Fibroblast of pulmonary artery (primary cell): Measurements from ENCODE around the gene RHOT2.

Source experiments
- DNase-seq: peaks from one replicate; pipeline ENCODE4 v3.0.0-alpha.2; 2010; ENCODE audit warnings: low read depth
- H3K4me3 ChIP-seq: replicated peaks from 2 replicates; pipeline ENCODE4 v1.5.1; 2011; ENCODE audit warnings: low read depth, mild to moderate bottlenecking, control low read depth, low read length, moderate library complexity
- CTCF ChIP-seq: IDR thresholded peaks from 2 replicates; pipeline ENCODE4 v1.5.1; 2011; ENCODE audit warnings: mild to moderate bottlenecking, control low read depth, low read length, inconsistent platforms; ENCODE audit errors: missing control alignments

The RHOT2 gene

GRCh38 chr16:675884-676564, 8.1 kb downstream of the RHOT2 start:
- TF ChIP-seq CTCF = no peak
- peak overlapping the region; percentile 30 for H3K4me3 ChIP-seq
- DNase-seq = no peak

GRCh38 chr16:676565-676902, 8.6 kb downstream of the RHOT2 start:
- TF ChIP-seq CTCF = no peak
- no peak for DNase-seq
- H3K4me3 ChIP-seq = no peak overlapping the region

GRCh38 chr16:676913-677312, 9.0 kb downstream of the RHOT2 start:
- no peak for DNase-seq
- no peak for TF ChIP-seq CTCF
- no peak overlapping the region for H3K4me3 ChIP-seq

GRCh38 chr16:677316-678190, 9.6 kb downstream of the RHOT2 start:
- no peak overlapping the region for H3K4me3 ChIP-seq
- no peak for TF ChIP-seq CTCF
- no peak for DNase-seq

GRCh38 chr16:678209-678857, 10.4 kb downstream of the RHOT2 start:
- DNase-seq = no peak
- no peak overlapping the region for H3K4me3 ChIP-seq
- no peak for TF ChIP-seq CTCF

- H3K4me3 ChIP-seq = peak overlapping the region; percentile 57
- TF ChIP-seq CTCF = no peak
- peak; percentile 48 for DNase-seq
Measured at GRCh38 chr16:678858-679813, 11.2 kb downstream of the RHOT2 start.
